ENCODE measurements around the gene STAMBP.

The STAMBP gene

DNA sequence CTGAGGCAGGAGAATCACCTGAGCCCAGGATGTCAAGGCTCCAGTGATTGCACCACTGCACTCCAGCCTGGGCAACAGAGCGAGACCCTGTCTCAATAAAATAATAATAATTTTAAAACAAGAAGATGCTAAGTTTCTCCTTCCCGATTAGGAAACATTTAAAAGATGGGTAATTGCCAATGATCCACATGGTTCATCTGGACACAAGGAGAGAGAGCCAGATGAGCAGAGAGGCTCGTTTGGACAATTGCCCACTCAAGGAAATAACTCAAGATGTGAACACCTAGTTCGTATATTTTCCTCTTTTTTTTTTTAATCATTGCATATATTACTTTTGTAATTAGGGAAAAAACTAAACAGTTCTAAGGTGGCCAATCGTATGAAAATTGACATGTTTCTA, 60.4 kb downstream of the STAMBP start:
- TF ChIP-seq, protein P1, sequence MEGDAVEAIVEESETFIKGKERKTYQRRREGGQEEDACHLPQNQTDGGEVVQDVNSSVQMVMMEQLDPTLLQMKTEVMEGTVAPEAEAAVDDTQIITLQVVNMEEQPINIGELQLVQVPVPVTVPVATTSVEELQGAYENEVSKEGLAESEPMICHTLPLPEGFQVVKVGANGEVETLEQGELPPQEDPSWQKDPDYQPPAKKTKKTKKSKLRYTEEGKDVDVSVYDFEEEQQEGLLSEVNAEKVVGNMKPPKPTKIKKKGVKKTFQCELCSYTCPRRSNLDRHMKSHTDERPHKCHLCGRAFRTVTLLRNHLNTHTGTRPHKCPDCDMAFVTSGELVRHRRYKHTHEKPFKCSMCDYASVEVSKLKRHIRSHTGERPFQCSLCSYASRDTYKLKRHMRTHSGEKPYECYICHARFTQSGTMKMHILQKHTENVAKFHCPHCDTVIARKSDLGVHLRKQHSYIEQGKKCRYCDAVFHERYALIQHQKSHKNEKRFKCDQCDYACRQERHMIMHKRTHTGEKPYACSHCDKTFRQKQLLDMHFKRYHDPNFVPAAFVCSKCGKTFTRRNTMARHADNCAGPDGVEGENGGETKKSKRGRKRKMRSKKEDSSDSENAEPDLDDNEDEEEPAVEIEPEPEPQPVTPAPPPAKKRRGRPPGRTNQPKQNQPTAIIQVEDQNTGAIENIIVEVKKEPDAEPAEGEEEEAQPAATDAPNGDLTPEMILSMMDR (IDR thresholded peaks at IDR 0.05; ENCODE audit: extremely low read depth, missing control alignments) = no peak
- DNase-seq (ENCODE audit: low spot score) = no peak

DNA sequence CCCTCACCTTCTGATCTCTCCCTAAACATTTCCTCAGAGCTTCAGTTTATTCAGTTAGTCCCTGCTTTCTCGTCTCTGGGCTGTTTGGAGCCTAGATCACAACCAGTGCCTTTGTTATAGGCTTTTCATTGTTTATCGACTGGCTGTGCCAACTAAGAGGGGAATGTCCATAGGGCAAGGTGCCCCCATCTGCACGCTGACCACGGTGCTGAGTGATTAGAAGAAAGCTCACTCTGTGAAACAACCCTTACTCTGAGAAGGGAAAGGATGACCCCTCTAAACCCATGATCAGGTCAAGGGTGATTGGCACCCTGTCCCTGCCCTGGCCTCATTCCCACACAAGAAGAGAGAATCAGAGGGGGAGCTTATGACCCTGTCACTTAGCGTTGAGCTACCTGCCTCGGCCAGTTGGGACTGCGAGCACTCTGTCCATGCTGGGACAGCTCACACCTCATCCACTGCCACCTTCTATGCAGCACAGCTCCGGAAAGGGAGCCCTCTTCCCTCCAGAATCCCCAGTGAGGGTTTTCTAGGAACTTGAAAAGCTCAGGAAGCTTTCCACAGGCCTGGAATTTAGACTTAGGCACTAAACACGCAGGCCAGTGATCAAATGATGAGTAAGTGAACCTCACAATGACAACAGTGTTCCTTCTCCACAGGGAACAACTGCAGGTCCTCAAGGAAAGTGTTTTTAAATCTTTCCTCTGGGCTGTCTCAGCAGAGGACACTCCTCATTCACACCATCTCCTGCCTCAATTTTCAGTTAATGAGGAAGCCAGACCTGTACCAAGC, 61.7 kb downstream of the STAMBP start:
- DNase-seq (ENCODE audit: low spot score) = no peak
- TF ChIP-seq, protein P1 (IDR thresholded peaks at IDR 0.05; ENCODE audit: extremely low read depth, missing control alignments) = no peak

DNA sequence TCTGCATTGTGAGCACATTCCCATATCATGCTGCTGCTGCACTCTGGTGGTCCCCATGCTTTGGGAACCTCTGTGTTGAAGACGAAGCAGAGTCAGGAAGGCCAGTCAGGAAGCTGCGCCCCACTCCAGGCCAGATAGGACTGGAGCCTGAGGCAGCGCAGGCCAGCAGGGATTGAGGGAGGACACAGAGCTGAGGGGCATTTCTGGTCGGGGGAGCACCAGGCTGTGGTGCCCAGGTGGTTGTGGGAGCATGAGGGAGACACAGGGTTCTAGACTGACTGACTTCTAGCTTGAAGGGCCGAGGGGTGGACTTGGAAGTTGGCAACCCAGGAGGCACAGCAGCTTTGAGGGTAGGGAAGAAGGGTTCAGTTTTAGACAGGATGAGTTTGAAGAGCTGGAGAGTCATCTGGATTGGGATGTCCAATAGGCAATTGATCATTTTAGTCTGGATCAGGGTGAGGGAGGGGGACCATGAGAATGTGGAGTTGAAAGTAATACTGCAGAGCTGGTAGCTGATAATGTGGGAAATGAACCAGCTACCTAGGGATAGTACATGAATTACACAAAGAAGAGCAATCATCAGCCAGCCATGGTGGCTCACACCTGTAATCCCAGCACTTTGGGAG, 62.6 kb downstream of the STAMBP start:
- TF ChIP-seq, protein P1 (IDR thresholded peaks at IDR 0.05; ENCODE audit: extremely low read depth, missing control alignments) = no peak
- no peak for DNase-seq (ENCODE audit: low spot score)

DNA sequence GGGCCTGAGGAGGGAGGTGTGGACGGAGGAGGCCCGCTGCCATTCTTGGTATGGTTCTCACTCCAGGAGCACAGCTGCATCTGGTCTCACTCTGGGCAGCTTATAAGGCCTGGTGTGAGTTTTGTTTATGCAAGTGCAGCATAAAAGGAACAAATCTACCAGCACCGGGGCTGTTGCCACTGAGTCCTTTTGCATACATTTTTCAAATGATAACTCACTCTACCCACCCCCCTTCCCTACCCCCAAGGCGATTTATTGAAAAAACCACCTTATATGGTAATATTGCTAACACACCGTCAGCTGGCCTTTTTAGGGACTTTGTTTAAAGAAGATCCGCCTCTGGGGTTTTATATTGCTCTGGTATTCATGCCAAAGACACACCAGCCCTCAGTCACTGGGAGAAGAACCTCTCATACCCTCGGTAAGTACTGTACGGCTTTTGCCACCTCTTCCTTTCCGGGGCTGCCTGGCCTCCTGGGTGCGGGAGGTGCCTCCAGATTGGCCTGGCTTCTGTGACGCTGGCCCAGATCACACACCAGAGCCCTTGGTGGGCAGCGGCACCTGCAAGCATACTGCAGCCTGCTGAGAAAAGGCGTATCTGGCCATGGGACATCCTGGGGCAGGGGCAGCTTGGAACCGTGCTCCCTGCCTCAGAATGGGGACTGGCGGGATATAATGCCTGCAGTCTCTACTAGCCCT, 64.0 kb downstream of the STAMBP start, which contains the start of gene ACTG2:
TSS of gene ACTG2 (plus strand) at position 378 of the 699 bp plus-strand sequence. CDS start 8,304 bp downstream, outside the sequence.
- DNase-seq (ENCODE audit: low spot score) = no peak
- TF ChIP-seq, protein P1 (IDR thresholded peaks at IDR 0.05; ENCODE audit: extremely low read depth, missing control alignments) = no peak

DNA sequence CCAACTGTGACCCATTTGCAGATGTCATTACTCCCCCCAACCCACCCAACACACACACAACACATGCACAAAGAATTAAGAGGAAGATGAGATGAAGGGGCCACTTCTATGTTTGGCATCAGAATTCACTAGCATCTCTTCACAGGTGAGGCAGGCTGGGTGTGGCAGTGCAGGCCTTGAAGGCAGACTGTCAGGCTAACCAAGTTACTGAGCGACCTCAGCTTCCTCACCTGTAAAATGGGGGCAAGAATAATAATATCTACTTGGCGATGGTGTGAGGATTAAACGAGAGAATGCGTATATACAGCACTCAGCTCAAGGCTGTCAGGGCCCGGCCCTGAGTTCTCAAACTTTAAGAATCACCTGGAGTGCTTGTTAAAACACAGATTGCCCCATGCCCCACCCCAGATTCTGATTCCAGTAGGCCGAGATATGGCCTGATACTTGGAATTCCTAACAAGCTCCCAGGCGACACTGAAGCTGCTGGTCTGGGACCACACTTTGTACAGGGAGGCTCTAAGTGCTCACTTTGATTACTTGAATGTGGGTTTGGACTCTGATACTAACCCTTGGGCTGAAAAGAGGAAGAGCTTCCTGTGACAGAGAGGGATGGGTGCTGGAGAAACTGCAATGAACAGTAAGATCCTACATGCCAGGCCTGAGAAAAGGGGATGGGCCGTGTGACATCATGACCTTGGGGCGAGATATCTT, 65.2 kb downstream of the STAMBP start:
- no peak for DNase-seq (ENCODE audit: low spot score)
- TF ChIP-seq, protein P1 (IDR thresholded peaks at IDR 0.05; ENCODE audit: extremely low read depth, missing control alignments) = no peak

DNA sequence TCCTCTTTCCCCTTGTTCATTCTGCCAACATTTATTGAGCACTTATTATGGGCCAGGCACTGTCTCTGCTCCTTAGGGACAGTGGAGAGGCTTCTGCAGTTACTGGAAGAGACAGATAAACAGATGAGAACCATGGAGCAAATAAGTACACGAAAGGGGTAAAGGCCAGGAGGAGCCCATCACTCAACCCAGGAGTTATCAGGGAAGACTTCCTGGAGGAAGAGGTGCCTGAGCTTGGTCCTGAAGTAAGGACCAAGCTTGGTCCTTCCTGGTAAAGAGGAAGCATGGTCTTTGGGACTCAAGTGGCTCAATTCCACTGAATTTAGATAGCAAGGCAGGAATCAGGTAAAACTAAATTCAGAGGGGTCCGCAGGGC, 65.7 kb downstream of the STAMBP start:
- no peak for DNase-seq (ENCODE audit: low spot score)
- TF ChIP-seq, protein P1 (IDR thresholded peaks at IDR 0.05; ENCODE audit: extremely low read depth, missing control alignments) = no peak

Data from GM20000 (cell line).